GM12872 (cell line): ENCODE measurements around the gene LAMA4.

ENCODE experiments used
- TF ChIP-seq, protein P1 (sequence below): IDR thresholded peaks from 3 replicates; pipeline ENCODE4 v1.5.1; 2011; ENCODE audit warnings: low read depth, mild to moderate bottlenecking, low read length, moderate library complexity; ENCODE audit not compliant: insufficient read depth

The LAMA4 gene

DNA sequence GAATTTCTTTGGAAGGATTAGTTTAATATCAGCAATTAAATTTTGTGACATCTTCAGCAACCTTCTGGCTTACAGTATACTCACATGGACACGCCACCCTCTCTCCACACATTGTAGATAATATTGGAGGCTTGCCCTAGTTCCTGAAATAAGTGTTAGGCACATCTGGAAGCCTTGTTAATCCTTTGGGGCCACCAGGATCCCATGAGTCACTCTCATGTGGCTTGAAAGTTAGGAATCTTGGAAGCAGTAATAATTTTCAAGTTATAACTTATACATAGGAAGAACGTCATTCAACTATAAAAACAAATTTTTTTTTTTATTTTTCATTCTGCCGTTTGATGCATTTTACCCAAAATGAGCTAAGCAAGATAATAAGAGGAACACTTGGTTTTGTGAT lies 20.5 kb downstream of the LAMA4 start:
- TF ChIP-seq, protein P1, sequence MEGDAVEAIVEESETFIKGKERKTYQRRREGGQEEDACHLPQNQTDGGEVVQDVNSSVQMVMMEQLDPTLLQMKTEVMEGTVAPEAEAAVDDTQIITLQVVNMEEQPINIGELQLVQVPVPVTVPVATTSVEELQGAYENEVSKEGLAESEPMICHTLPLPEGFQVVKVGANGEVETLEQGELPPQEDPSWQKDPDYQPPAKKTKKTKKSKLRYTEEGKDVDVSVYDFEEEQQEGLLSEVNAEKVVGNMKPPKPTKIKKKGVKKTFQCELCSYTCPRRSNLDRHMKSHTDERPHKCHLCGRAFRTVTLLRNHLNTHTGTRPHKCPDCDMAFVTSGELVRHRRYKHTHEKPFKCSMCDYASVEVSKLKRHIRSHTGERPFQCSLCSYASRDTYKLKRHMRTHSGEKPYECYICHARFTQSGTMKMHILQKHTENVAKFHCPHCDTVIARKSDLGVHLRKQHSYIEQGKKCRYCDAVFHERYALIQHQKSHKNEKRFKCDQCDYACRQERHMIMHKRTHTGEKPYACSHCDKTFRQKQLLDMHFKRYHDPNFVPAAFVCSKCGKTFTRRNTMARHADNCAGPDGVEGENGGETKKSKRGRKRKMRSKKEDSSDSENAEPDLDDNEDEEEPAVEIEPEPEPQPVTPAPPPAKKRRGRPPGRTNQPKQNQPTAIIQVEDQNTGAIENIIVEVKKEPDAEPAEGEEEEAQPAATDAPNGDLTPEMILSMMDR = no peak

GRCh38 chr6:112232845-112233256 lies 21.5 kb downstream of the LAMA4 start:
- TF ChIP-seq, protein P1 = no peak

DNA sequence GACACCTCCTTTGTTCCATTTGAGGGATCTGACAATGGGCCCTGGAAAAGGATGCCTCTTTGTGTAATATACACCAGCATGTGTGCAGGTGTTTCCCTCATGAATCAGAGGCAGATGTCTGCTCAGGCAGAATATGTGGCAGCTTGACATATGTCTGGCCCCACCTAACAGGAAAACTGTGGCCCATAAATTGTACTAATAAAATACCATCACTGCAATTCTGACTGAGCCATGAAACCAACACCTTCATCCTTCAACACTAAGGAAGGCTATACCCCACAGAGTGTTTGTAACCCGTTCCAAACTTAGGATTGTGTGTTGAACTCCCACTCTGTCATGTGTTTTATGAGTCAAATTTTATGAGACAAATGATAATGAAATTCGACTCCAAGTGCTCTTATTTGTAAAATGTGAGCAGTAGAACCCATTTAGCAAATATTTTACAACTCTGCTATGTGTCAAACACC lies 22.7 kb downstream of the LAMA4 start:
- TF ChIP-seq, protein P1 = no peak

- TF ChIP-seq, protein P1 = no peak
Observed at GRCh38 chr6:112231164-112231563, 23.2 kb downstream of the LAMA4 start.

DNA sequence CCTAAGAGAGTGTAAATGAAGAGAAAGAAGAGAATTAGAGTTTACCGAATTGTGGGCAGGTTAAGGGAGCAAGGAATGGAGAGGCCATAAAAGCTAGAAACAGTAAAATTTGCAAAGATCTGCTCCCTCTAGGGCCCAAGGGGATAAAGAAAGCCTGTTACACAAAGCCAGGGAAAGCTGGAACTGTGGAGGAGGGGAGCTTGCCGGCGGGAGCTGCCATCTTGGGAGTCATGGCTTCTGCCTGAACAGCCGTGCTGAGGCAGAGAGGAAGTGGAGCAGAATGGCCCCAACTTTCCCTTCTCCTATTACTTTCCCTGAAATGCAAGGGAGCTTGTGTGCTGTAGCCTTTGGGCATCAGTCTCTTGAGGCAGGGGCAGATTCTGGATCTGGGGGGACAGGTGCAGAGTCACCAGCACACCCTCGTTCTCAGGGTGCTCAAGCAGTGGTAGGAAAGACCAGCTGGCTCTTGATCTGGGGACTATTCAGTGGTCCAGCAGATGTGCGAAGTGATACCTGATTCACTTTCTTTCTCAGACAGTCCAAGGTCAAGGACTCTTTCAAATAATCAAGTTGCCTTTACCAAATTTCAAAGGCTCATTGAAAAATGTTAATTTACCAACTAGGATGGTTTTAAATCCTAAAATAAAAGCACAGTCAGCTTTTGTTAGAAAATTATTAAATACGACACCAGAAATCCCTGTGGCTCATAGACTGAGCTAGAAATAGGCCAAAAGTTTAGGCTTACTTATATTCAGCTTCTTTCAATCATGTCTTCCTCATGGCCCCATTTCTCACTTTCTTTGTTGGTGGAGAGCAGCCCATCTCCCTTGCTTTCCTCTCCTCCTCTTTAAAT lies 25.7 kb downstream of the LAMA4 start:
- TF ChIP-seq, protein P1 = no peak

DNA sequence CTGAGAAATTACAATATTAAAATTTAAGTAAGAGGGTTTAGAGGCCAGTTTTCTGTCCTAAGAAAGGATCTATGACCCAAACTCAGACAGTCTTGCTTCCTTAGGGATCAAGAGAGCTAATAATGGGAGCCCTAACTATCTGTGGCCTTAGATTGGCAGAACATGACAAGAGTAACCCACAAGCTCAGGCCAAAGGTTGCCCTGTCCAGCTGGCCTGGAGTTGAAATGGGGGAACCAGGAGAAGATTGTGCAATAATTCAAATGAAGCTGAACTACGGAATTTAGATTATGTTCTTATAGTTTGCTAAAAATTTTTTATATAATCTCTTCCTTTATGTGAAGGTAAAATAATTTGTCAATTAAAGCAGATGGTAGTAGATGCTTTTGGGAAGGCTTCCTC lies 26.4 kb downstream of the LAMA4 start:
- TF ChIP-seq, protein P1 = no peak

GRCh38 chr6:112227411-112227810 lies 27.0 kb downstream of the LAMA4 start:
- TF ChIP-seq, protein P1 = no peak
